ENCODE data around the gene FAIM.
"Not testable (repeated sequence)": the region's sequence is repeated elsewhere in the genome, so short reads cannot be mapped to it uniquely, and the experiment has no call there.

FAIM gene

GRCh38 chr3:138601661-138602060, 6.9 kb upstream of the FAIM start:
- not testable (repeated sequence) for DNase-seq (ENCODE audit: low spot score)

GRCh38 chr3:138604106-138604595, 4.4 kb upstream of the FAIM start:
- not testable (repeated sequence) for DNase-seq (ENCODE audit: low spot score)

GRCh38 chr3:138609898-138610266, 1.3 kb downstream of the FAIM start:
- DNase-seq (ENCODE audit: low spot score): peak; percentile 11

DNA sequence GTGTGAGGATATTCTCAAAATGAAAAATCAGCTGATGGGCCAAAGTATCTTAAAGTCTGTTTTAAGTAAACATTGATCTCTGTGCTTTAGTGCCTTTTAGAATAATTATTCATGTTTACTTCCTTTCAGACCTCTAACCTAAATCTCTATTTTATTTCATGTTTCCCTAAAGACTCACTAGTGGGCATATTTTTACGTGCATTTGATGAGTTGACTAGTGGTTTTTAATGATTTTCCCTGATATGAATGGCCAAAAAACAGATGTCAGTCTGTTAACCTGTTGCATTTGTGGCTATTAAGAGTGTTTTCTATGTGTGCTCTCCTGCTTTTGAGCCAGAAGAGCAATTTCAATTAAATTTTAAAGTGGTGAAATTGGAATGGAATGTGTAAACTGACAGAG, 6.9 kb downstream of the FAIM start:
- DNase-seq (ENCODE audit: low spot score): no peak

DNA sequence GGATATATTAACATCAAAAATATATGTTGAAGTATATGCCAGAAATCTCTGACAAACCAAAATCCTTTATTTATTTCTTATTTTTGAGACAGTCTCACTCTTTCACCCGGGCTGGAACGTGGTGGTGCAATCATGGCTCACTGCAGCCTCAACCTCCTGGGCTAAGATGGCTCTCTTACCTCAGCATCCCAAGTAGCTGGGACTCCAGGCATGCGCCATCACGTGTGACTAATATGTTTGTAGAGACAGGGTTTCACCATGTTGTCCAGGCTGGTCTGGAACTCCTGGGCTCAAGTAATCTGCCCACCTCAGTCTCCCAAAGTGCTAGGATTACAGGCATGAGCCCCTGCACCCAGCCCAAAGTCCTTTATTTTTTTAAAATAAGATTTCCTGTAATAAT, 11.9 kb downstream of the FAIM start:
- no peak for DNase-seq (ENCODE audit: low spot score)

DNA sequence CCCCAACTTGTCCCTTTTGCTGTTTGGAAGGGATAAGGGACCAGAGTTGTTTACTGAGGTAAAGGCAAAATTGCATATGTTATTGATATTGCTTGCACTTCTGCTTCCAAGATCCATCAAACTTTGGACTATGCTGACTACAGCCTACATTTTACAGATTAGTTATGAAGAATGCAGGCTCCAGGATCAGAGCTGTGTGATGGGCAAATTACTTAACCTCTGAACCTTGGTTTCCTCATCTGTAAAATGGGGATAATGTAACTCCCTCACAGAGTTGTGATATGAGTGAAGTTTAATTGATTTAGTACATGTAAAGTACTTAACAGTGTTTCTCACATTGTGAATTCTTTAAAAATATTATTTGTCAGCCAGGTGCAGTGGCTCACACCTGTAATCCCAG, 15.9 kb downstream of the FAIM start:
- DNase-seq (ENCODE audit: low spot score): no peak

GRCh38 chr3:138625707-138626365, 17.3 kb downstream of the FAIM start:
- no peak for DNase-seq (ENCODE audit: low spot score)

DNA sequence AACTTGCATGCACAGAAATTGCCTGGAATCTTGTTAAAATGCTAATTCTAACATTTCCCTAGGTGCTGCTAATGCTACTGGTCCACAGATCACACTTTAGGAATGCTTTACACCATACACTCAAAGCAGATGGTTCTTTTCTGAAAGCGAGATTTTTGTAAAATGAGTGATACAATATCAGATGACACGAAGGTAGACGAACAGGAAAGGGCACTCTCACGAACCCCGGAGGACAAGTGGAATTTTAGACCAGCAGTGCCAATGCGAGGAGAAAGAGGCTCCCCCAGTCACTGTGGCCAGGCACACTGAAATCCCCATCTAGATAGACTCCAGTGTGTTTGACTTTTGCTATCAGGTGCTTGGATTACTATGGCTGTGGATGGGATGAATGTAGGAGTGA, 21.0 kb downstream of the FAIM start:
- DNase-seq (ENCODE audit: low spot score): no peak

DNA sequence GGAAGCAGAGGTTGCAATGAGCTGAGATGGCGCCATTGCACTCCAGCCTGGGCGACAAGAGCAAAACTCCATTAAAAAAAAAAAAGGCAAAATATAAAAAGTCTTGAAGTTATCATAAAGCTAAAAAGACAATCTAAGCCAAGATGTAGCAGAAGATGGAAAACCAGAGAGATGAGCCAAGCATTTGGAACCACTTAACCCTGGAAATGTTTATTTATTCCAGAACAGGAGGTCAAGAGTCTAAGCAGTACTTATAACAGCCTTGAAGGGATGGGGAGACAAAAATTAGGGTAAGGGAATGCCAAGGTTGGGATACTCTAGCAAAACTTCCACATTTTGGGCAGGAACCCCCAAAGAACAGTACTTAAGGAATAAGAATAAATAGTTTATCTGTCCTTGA, 30.1 kb downstream of the FAIM start:
- no peak for DNase-seq (ENCODE audit: low spot score)

- no peak for DNase-seq (ENCODE audit: low spot score)
These were observed 32.0 kb downstream of the FAIM start for GRCh38 chr3:138640537-138640936.

GRCh38 chr3:138642226-138642926, 33.8 kb downstream of the FAIM start:
- no peak for DNase-seq (ENCODE audit: low spot score)

DNA sequence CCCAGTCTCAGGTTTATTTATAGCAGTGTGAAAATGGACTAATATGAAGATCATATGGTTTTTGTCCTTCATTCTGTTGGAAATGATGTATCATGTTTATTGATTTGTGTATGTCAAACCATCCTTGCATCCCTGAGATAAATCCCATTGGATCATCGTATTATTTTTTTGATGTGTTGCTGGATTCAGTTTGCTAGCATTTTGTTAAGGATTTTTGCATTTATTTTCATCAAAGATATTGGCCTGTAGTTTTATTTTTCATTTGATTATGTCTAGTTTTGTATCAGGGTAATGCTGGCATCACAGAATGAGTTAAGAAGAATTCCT, 34.3 kb downstream of the FAIM start:
- no peak for DNase-seq (ENCODE audit: low spot score)

DNA sequence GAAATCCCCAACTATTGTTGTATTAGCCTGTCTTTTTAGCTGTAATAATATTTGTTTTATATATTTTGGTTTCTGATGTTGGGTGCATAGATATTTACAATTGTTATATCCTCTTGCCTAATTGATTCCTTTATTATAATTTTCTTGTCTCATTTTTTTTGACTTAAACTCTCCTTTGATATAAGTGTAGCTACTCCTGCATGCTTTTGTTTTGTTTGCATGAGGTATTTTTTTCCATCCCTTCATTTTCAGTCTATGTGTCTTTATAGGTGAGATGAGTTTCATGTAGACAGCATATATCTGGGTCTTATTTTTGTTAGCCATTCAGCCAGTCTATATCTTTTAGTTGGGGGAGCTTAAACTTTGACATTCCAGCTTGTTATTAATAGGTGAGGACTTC, 37.4 kb downstream of the FAIM start:
- no peak for DNase-seq (ENCODE audit: low spot score)

DNA sequence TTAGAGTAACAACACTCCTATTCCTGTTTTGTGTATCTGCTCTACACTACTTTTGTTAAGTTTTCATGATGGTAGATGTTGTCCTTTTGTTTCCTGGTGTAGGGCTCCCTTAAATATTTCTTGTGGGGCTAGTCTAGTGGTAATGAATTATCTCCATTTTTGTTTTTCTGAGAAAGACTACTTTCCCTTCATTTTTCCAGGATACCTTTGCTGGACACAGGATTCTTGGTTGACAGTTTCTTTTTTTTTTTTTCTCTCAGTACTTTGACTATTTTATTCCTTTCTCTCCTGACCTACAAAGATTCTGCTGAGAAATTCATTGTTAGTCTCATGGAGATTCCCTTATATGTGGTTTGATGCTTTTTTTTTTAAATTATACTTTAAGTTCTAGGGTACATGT, 37.9 kb downstream of the FAIM start:
- no peak for DNase-seq (ENCODE audit: low spot score)

GRCh38 chr3:138649134-138649533, 40.6 kb downstream of the FAIM start:
- DNase-seq (ENCODE audit: low spot score): no peak

DNA sequence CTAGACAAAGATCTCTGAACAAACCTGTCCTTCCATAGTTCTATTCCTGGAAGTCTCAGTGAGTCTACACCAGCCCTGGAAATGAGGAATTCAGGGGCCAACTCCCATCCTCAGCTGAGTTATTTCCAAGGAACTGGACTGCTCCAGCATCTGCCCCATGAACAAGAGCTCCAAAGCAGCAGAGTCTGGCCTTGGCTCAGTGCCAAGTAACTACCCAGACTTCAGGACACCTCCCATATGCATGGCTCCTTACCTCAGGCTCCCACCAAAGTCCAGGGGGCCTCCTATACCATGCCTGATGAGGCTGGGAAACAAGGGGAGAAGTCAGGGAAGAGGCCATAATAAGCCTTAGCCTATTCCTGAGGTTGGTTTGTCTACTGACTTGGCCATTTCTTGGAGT, 45.0 kb downstream of the FAIM start:
- DNase-seq (ENCODE audit: low spot score): no peak

DNA sequence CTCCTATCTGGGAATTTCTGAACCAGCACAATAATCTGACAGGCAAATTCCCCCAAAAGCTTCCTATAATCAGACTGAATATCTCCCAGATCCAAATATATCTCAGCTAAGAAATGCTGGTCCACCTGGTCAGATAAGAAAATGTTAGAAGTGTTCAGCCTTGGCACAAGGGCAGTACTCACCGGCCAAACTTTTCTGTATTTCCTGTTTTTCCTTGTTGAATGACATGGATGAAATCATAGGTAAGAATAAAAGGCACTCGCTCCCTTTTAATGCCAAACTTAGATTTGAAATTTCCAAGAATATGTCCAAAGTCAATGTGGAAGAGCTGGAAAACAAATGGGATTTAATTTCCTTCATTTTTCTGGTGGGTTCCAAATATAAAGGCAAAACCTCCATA, 48.9 kb downstream of the FAIM start:
- DNase-seq (ENCODE audit: low spot score): no peak

DNA sequence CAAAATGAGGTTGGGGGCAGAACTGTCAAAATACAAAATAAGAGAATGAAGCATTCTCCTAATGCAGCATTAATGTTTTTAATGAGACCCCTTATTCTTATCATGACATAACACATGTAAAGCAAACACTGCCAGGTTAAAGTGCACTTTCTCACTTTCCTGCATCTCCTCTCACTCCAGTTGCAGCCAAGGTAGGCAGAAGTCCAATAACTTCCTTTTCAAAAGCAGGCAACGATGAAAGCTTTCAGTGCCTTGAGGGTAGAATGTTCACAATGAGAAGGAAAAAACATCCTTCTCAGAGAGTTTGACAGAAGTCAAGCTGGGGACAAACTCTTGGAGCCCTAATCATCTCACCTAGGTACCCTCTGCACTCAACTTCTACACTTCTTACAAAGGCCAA, 59.5 kb downstream of the FAIM start:
- no peak for DNase-seq (ENCODE audit: low spot score)

GRCh38 chr3:138670407-138670806, 61.8 kb downstream of the FAIM start:
- DNase-seq (ENCODE audit: low spot score): no peak

DNA sequence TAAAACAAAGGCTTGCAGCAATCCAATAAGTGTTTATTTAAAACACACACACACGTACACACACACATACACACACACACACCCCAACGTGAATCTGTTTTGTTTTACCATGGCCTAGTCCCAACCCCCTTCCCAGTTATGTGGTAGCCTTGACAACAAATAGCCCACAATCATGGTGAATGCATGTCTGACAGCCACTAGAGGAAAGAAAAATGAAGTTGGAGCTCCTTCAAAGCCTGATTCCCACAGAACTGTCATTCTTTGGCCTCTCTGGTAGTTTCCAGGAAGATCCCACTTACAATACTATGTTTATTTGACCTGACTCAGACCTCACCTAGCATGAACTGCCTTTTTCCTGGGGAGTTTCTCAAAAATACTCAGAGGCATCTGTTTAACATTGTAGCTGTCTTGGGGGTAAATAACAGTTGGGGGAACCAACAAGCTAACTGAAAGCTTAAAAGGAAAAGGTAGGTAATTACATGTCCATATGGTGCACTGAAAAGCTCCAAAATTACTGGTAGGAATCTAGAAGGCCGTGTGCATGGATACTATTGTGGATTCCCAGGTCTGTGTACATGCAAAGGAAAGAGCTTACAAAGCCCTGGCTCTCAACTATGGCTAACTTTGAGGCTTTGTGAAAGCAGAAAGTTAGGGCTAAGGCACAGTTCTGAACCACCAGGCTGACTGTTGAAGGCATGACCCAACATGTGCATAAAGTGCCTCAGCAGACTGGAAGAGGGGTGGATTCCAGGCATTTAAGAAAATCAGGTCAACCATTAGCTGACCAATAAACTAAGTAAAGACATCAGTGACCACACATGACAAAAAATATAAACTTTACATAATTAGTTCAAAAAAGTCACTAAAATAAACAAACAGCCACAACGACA, 65.3 kb downstream of the FAIM start:
- DNase-seq (ENCODE audit: low spot score): no peak

- no peak for DNase-seq (ENCODE audit: low spot score)
These were observed 66.8 kb downstream of the FAIM start for GRCh38 chr3:138675393-138675792.

DNA sequence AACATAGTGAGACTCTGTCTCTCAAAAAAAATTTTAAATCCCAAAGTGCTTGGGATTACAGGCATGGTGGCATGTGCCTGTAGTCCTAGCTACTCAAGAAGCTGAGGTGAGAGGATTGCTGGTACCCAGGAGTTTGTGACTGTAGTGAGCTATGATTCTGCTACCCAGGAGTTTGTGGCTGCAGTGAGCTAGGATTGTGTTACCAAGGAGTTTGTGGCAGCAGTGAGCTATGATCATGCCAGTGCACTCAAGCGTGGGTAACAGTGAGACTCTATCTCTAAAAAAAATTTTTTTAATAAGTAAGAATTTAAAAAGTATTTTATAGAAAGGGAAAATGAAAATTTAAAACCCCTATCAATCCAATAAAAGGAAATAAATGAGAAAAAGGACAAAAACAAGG, 69.5 kb downstream of the FAIM start:
- DNase-seq (ENCODE audit: low spot score): no peak

GRCh38 chr3:138678874-138679392, 70.4 kb downstream of the FAIM start:
- no peak for DNase-seq (ENCODE audit: low spot score)

Data from HuH-7.5 (cell line).